ENCODE results near the gene TRMT1. TPM values are rescaled to one million over a fixed set of nuclear protein-coding genes. Genes with fewer than 3 reads are reported as not detected.
"Not testable (repeated sequence)": the region's sequence is repeated elsewhere in the genome, so short reads cannot be mapped to it uniquely, and the experiment has no call there.

TRMT1 gene
- total RNA-seq, 1 donor from 2014 or later, result 39.2 TPM

GRCh38 chr19:13150931-13151604, 34.5 kb upstream of the TRMT1 start:
- DNase-seq (ENCODE audit: low read depth, low spot score), result no peak

- DNase-seq (ENCODE audit: low read depth, low spot score), result peak; percentile 92
Observed at GRCh38 chr19:13150187-13150930, 33.8 kb upstream of the TRMT1 start, which contains the start of the genes IER2 and STX10. Gene IER2, plus strand, starts transcription at chr19:13150411. Its CDS starts 2,776 bp downstream, at chr19:13153187. Gene STX10, minus strand, starts transcription at chr19:13150375. Its CDS starts 202 bp downstream, at chr19:13150173.

GRCh38 chr19:13149628-13150186, 33.2 kb upstream of the TRMT1 start:
- no peak for DNase-seq (ENCODE audit: low read depth, low spot score)

GRCh38 chr19:13149173-13149627, 32.7 kb upstream of the TRMT1 start:
- not testable (repeated sequence) for DNase-seq (ENCODE audit: low read depth, low spot score)

- no peak for DNase-seq (ENCODE audit: low read depth, low spot score)
Observed at GRCh38 chr19:13146763-13147563, 30.4 kb upstream of the TRMT1 start.

- DNase-seq (ENCODE audit: low read depth, low spot score), result no peak
Observed at GRCh38 chr19:13139633-13140311, 23.2 kb upstream of the TRMT1 start.

- DNase-seq (ENCODE audit: low read depth, low spot score), result no peak
Observed at GRCh38 chr19:13138916-13139198, 22.3 kb upstream of the TRMT1 start.

- no peak for DNase-seq (ENCODE audit: low read depth, low spot score)
Observed at GRCh38 chr19:13138171-13138915, 21.8 kb upstream of the TRMT1 start.

- no peak for DNase-seq (ENCODE audit: low read depth, low spot score)
Observed at GRCh38 chr19:13137290-13137794, 20.8 kb upstream of the TRMT1 start.

- no peak for DNase-seq (ENCODE audit: low read depth, low spot score)
Observed at GRCh38 chr19:13135068-13136062, 18.8 kb upstream of the TRMT1 start.

GRCh38 chr19:13134626-13135025, 18.1 kb upstream of the TRMT1 start:
- DNase-seq (ENCODE audit: low read depth, low spot score), result no peak

- no peak for DNase-seq (ENCODE audit: low read depth, low spot score)
Observed at GRCh38 chr19:13133241-13133870, 16.8 kb upstream of the TRMT1 start.

GRCh38 chr19:13132471-13133180, 16.1 kb upstream of the TRMT1 start:
- DNase-seq (ENCODE audit: low read depth, low spot score), result no peak

GRCh38 chr19:13130886-13131490, 14.4 kb upstream of the TRMT1 start:
- DNase-seq (ENCODE audit: low read depth, low spot score), result no peak

GRCh38 chr19:13129384-13129783, 12.8 kb upstream of the TRMT1 start:
- DNase-seq (ENCODE audit: low read depth, low spot score), result no peak

- no peak for DNase-seq (ENCODE audit: low read depth, low spot score)
Observed at GRCh38 chr19:13128583-13128982, 12.0 kb upstream of the TRMT1 start.

- DNase-seq (ENCODE audit: low read depth, low spot score), result no peak
Observed at GRCh38 chr19:13127811-13128575, 11.5 kb upstream of the TRMT1 start.

All from pulmonary artery endothelial cell (primary cell).